Measurements from ENCODE around the gene TP53RK. TPM values are rescaled to one million over a fixed set of nuclear protein-coding genes. Genes with fewer than 3 reads are reported as not detected.
"Not testable (repeated sequence)": the region's sequence is repeated elsewhere in the genome, so short reads cannot be mapped to it uniquely, and the experiment has no call there.

The TP53RK gene
- total and polyA plus RNA-seq, 2 of the 13 experiments (the other 11 are each of a cell fraction or from before 2014, with no cell fraction given) = 12.9 to 25.5 TPM

- 0 out of 2 replicates have a peak, but pooled peaks have one; percentile 24 for TF ChIP-seq MYPOP (CRISPR knock-in tag; IDR thresholded peaks at IDR 0.05)
- TF ChIP-seq KAT8 (CRISPR knock-in tag; IDR thresholded peaks at IDR 0.05) = peak; percentile 43
- 0 out of 2 replicates have a peak, but pooled peaks have one; percentile 33 for TF ChIP-seq ZNF331 (CRISPR knock-in tag; IDR thresholded peaks at IDR 0.05)
- TF ChIP-seq MYC (CRISPR knock-in tag; IDR thresholded peaks at IDR 0.05; ENCODE audit: borderline replicate concordance) = peak; percentile 32; the same call in 1 of the 2 replicates
- TF ChIP-seq HDAC2 (CRISPR knock-in tag; IDR thresholded peaks at IDR 0.05) = 0 out of 2 replicates have a peak, but pooled peaks have one; percentile 31
- TF ChIP-seq, protein P1, sequence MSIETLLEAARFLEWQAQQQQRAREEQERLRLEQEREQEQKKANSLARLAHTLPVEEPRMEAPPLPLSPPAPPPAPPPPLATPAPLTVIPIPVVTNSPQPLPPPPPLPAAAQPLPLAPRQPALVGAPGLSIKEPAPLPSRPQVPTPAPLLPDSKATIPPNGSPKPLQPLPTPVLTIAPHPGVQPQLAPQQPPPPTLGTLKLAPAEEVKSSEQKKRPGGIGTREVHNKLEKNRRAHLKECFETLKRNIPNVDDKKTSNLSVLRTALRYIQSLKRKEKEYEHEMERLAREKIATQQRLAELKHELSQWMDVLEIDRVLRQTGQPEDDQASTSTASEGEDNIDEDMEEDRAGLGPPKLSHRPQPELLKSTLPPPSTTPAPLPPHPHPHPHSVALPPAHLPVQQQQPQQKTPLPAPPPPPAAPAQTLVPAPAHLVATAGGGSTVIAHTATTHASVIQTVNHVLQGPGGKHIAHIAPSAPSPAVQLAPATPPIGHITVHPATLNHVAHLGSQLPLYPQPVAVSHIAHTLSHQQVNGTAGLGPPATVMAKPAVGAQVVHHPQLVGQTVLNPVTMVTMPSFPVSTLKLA (IDR thresholded peaks at IDR 0.05) = 0 out of 2 replicates have a peak, but pooled peaks have one; percentile 4
- TF ChIP-seq, protein P2, sequence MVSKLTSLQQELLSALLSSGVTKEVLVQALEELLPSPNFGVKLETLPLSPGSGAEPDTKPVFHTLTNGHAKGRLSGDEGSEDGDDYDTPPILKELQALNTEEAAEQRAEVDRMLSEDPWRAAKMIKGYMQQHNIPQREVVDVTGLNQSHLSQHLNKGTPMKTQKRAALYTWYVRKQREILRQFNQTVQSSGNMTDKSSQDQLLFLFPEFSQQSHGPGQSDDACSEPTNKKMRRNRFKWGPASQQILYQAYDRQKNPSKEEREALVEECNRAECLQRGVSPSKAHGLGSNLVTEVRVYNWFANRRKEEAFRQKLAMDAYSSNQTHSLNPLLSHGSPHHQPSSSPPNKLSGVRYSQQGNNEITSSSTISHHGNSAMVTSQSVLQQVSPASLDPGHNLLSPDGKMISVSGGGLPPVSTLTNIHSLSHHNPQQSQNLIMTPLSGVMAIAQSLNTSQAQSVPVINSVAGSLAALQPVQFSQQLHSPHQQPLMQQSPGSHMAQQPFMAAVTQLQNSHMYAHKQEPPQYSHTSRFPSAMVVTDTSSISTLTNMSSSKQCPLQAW (CRISPR knock-in tag; IDR thresholded peaks at IDR 0.05) = 0 out of 2 replicates have a peak, but pooled peaks have one; percentile 38
- TF ChIP-seq ZNF232 (CRISPR knock-in tag; IDR thresholded peaks at IDR 0.05; ENCODE audit: borderline replicate concordance) = 0 out of 2 replicates have a peak, but pooled peaks have one; percentile 17
- peak; percentile 54; the same call in 1 of the 2 replicates for TF ChIP-seq BHLHE40 (IDR thresholded peaks at IDR 0.05; ENCODE audit: low read length)
- TF ChIP-seq EP300 (IDR thresholded peaks at IDR 0.05; ENCODE audit: low read depth in 2 of 2, low read length in 2 of 2) = peak in 1 of 2 experiments; percentile 46; a peak in 1 of 4 replicates
- peak; percentile 52; the same call in 1 of the 2 replicates for TF ChIP-seq EP300 (CRISPR knock-in tag; IDR thresholded peaks at IDR 0.05; ENCODE audit: borderline replicate concordance)
- not testable (repeated sequence) for TF ChIP-seq SOX6 (IDR thresholded peaks at IDR 0.05)
- peak; percentile 50 for TF ChIP-seq SOX6 (CRISPR knock-in tag; IDR thresholded peaks at IDR 0.05)
- peak; percentile 38; the same call in 1 of the 2 replicates for TF ChIP-seq ZNF770 (CRISPR knock-in tag; IDR thresholded peaks at IDR 0.05)
- TF ChIP-seq PHF21A (CRISPR knock-in tag; IDR thresholded peaks at IDR 0.05) = peak; percentile 55; the same call in 1 of the 2 replicates
- peak; percentile 88 for TF ChIP-seq SKIL (CRISPR knock-in tag; IDR thresholded peaks at IDR 0.05; ENCODE audit: borderline replicate concordance)
- peak; percentile 97 for TF ChIP-seq SKI (IDR thresholded peaks at IDR 0.05; ENCODE audit: partially characterized antibody)
- TF ChIP-seq MED13 (CRISPR knock-in tag; IDR thresholded peaks at IDR 0.05) = peak; percentile 19; the same call in 1 of the 2 replicates
These were observed 12.5 kb downstream of the TP53RK start (continued) for GRCh38 chr20:46676649-46677316.

All from HepG2 (cell line).